ENCODE data around the gene PGBD4. TPM values are rescaled to one million over a fixed set of nuclear protein-coding genes. Genes with fewer than 3 reads are reported as not detected.

PGBD4 gene
- polyA plus RNA-seq, 3 donors = 0.38 to 0.93 (median 0.58) TPM

DNA sequence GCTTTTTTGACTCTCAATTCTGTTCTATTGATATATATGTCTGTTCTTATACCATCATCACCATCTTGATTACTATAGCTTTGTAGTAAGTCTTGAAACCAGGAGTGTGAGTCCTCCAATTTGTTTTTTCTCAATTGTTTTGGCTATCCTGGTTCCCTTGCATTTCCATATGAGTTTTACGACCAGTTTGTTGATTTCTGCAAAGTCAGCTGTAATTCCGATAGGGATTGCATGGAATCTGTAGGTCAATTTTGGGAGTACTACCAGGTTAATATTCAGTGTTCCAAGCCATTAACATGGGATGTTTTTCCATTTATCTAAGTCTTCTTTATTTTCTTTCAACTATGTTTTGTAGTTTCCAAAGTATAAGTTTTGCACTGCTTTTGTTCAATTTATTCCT is 27.0 kb downstream of the PGBD4 start:
- Mint-ChIP-seq H3K4me1 (no peaks in the 10 kb centered on the region), H3K36me3 (peaks cover 0 to 2% of the 10 kb centered on the region in 2 donors), H3K4me3 (no peak overlapping the region), H3K9me3 (peaks cover 0 to 3% (median 0%) of the 10 kb centered on the region in 7 donors), H3K27me3 (ENCODE audit: low read depth in 3 of 3) (peaks cover 2 to 9% (median 4%) of the 10 kb centered on the region in 3 donors), H3K27ac (no peak overlapping the region)
- TF ChIP-seq, protein P1, sequence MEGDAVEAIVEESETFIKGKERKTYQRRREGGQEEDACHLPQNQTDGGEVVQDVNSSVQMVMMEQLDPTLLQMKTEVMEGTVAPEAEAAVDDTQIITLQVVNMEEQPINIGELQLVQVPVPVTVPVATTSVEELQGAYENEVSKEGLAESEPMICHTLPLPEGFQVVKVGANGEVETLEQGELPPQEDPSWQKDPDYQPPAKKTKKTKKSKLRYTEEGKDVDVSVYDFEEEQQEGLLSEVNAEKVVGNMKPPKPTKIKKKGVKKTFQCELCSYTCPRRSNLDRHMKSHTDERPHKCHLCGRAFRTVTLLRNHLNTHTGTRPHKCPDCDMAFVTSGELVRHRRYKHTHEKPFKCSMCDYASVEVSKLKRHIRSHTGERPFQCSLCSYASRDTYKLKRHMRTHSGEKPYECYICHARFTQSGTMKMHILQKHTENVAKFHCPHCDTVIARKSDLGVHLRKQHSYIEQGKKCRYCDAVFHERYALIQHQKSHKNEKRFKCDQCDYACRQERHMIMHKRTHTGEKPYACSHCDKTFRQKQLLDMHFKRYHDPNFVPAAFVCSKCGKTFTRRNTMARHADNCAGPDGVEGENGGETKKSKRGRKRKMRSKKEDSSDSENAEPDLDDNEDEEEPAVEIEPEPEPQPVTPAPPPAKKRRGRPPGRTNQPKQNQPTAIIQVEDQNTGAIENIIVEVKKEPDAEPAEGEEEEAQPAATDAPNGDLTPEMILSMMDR (IDR thresholded peaks at IDR 0.05) = no peak
- Histone ChIP-seq H3K4me3 (replicated peaks in 1 of 3; ENCODE audit: low read depth in 2 of 3, low read length in 3 of 3) (no peak overlapping the region), H3K4me2 (replicated peaks; ENCODE audit: extremely low read depth, low read length, poor library complexity, severe bottlenecking) (no peak overlapping the region), H3K9ac (ENCODE audit: insufficient read depth, low read length, poor library complexity, severe bottlenecking) (no peak overlapping the region), H3K79me2 (ENCODE audit: insufficient read depth, low read length) (no peaks in the 10 kb centered on the region), H4K20me1 (ENCODE audit: insufficient read depth, low read length) (no peaks in the 10 kb centered on the region), H3K27ac (ENCODE audit: low read depth in 1 of 2, low read length in 2 of 2) (no peak overlapping the region), H2AFZ (ENCODE audit: insufficient read depth, low read depth, low read length, poor library complexity, severe bottlenecking) (no peak overlapping the region), H3K27me3 (ENCODE audit: control insufficient read depth in 2 of 2, insufficient read depth in 2 of 2, low read length in 2 of 2) (peaks cover 0 to 4% of the 10 kb centered on the region in 2 donors), H3K4me1 (ENCODE audit: control insufficient read depth in 1 of 2, insufficient read depth in 2 of 2, low read length in 2 of 2) (no peaks in the 10 kb centered on the region), H3K36me3 (replicated peaks in 1 of 2; ENCODE audit: control insufficient read depth in 1 of 2, insufficient read depth in 2 of 2, low read length in 2 of 2) (peaks cover 0 to under 1% of the 10 kb centered on the region in 2 donors), H3K9me3 (replicated peaks in 1 of 2; ENCODE audit: control insufficient read depth in 1 of 2, insufficient read depth in 1 of 2, low read length in 2 of 2) (no peaks in the 10 kb centered on the region)
- no CpG with 5 or more reads among the region's 2 CpGs for WGBS (ENCODE audit: insufficient coverage)
- intact Hi-C loops (cut with micrococcal nuclease) = no loop called here
- DNase-seq = no peak

DNA sequence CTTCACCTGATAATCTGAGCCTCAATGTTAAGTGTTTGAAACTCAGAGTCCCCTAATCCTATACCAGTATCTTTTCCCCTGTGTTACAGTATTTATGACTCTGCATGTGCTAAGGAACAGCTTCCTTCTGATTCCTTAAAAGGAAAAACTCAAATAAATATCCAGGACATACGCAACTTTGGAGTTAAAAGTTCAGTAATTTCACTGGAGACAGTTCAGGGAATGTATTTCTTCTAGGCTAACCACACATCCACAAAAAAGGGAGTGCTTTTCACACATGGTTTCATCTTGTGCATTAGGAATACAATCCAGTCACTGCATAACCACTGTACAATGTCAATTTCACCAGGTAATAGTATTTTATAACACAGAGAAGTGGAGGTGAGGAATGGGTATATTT is 31.0 kb downstream of the PGBD4 start:
- H2AFZ ChIP-seq (ENCODE audit: insufficient read depth, low read depth, low read length, poor library complexity, severe bottlenecking) = no peak overlapping the region
- H3K4me3 ChIP-seq (replicated peaks in 1 of 3; ENCODE audit: low read depth in 2 of 3, low read length in 3 of 3) = no peak overlapping the region
- H3K9me3 ChIP-seq (replicated peaks in 1 of 2; ENCODE audit: control insufficient read depth in 1 of 2, insufficient read depth in 1 of 2, low read length in 2 of 2) = no peaks in the 10 kb centered on the region
- Mint-ChIP-seq H3K4me3 (no peak overlapping the region), H3K9me3 (peaks cover 0 to 3% (median 0%) of the 10 kb centered on the region in 7 donors), H3K36me3 (peaks cover under 1 to 12% of the 10 kb centered on the region in 2 donors), H3K27me3 (ENCODE audit: low read depth in 3 of 3) (peaks cover 0 to 3% (median 0%) of the 10 kb centered on the region in 3 donors), H3K27ac (no peak overlapping the region), H3K4me1 (no peaks in the 10 kb centered on the region)
- H3K9ac ChIP-seq (ENCODE audit: insufficient read depth, low read length, poor library complexity, severe bottlenecking) = no peak overlapping the region
- no peak overlapping the region for H3K4me2 ChIP-seq (replicated peaks; ENCODE audit: extremely low read depth, low read length, poor library complexity, severe bottlenecking)
- no peaks in the 10 kb centered on the region for H4K20me1 ChIP-seq (ENCODE audit: insufficient read depth, low read length)
- TF ChIP-seq, protein P1 (IDR thresholded peaks at IDR 0.05) = no peak
- intact Hi-C loops (cut with micrococcal nuclease) = no loop called here
- no peak overlapping the region for H3K27ac ChIP-seq (ENCODE audit: low read depth in 1 of 2, low read length in 2 of 2)
- no peak for DNase-seq
- H3K27me3 ChIP-seq (ENCODE audit: control insufficient read depth in 2 of 2, insufficient read depth in 2 of 2, low read length in 2 of 2) = no peaks in the 10 kb centered on the region
- no peaks in the 10 kb centered on the region for H3K4me1 ChIP-seq (ENCODE audit: control insufficient read depth in 1 of 2, insufficient read depth in 2 of 2, low read length in 2 of 2)
- H3K36me3 ChIP-seq (replicated peaks in 1 of 2; ENCODE audit: control insufficient read depth in 1 of 2, insufficient read depth in 2 of 2, low read length in 2 of 2) = peaks cover 0 to 2% of the 10 kb centered on the region in 2 donors
- no peaks in the 10 kb centered on the region for H3K79me2 ChIP-seq (ENCODE audit: insufficient read depth, low read length)
- no CpG with 5 or more reads among the region's 1 CpG for WGBS (ENCODE audit: insufficient coverage)
